Heart left ventricle (tissue), 13 donors: ENCODE results near the gene DOCK2.

Experiments
- POLR2A ChIP-seq, 2 donors: fragments of 450-650 bp; IDR thresholded peaks; one replicate each; pipeline ENCODE4 v1.6.1; 2017; ENCODE audit warnings: antibody characterized with exemption in 2 of 2, mild to moderate bottlenecking in 2 of 2, moderate library complexity in 2 of 2
- TF ChIP-seq, protein P1 (sequence below), 12 donors: fragments of 200-600 bp; sonication (generic) in 4 of 12; IDR thresholded peaks; one replicate each; pipeline versions ENCODE4 v1.5.0 to v1.8.0; 2018 to 2022; ENCODE audit warnings: antibody characterized with exemption in 12 of 12, mild to moderate bottlenecking in 5 of 12
- donor health status: ischemic (EF 13 %, LVEDD 7.1; RV severe dilation, severe dysfunction).
- donor health status: DM: no; HTN: yes; CAD: no.
- donor health status: DM: no; HTN: no; CAD: no.
- donor health status: ischemic (EF 25% LVEDD 6.9; RV normal size, moderate dysfunction).
- donor health status: ischemic (EF 25% LVEDD 5.7; RV mildly dilated, moderate dysfunction).
- donor health status: ischemic (EF 35%, LVEDD 5.7; RV mildly dilated, moderate dysfunction).
- donor health status: nonischemic (EF 11% LVEDD 7.7; RV severe dilation, severe dysfunction).
- donor health status: DM: yes; HTN: yes; CAD: no.
- donor health status: PGD.
- donor health status: ischemic (EF 29% LVEDD 5.4; RV normal size, mild dysfunction).
- donor health status: nonischemic (EF 23%, LVEDD 6.1; RV moderate dilation, normal function).

DNA sequence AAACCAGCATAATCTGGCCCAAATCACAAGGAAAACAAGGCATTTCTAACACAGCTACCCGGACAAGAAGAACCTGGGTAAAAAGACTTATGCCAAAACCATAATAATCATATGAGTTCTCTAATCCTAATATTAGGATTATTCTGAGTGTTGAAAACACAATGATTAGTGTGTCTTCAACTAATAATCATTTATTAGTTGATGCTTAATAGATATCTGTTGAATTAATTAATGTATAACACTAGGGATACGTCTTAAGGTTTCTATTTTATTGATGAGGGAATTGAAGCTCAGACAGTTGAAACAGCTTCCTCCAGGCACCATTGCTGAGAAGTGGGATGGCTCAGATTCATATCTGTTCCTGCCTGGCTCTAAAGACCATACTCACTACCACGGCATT, 112.2 kb downstream of the DOCK2 start:
- TF ChIP-seq, protein P1, sequence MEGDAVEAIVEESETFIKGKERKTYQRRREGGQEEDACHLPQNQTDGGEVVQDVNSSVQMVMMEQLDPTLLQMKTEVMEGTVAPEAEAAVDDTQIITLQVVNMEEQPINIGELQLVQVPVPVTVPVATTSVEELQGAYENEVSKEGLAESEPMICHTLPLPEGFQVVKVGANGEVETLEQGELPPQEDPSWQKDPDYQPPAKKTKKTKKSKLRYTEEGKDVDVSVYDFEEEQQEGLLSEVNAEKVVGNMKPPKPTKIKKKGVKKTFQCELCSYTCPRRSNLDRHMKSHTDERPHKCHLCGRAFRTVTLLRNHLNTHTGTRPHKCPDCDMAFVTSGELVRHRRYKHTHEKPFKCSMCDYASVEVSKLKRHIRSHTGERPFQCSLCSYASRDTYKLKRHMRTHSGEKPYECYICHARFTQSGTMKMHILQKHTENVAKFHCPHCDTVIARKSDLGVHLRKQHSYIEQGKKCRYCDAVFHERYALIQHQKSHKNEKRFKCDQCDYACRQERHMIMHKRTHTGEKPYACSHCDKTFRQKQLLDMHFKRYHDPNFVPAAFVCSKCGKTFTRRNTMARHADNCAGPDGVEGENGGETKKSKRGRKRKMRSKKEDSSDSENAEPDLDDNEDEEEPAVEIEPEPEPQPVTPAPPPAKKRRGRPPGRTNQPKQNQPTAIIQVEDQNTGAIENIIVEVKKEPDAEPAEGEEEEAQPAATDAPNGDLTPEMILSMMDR (IDR thresholded peaks at IDR 0.05), result no peak
- TF ChIP-seq POLR2A (IDR thresholded peaks at IDR 0.05), result no peak
